Activated CD4-positive, alpha-beta T cell treated with anti-CD3 and anti-CD28 coated beads for 36 hours (primary cell): ENCODE data around the gene CEMIP2. TPM values are rescaled to one million over a fixed set of nuclear protein-coding genes. Genes with fewer than 3 reads are reported as not detected.

Experiments
- ATAC-seq: fragments of 200-7000 bp; cut with Tn5 transposase; one replicate; pipeline ENCODE4 v1.10.0; 2021; ENCODE audit warnings: mild to moderate bottlenecking, moderate library complexity
- CTCF ChIA-PET: fragments of 350-600 bp; sonication (Branson Sonifier 250); formaldehyde crosslinking; loops from one replicate; lab custom pipeline; 2021; ENCODE audit warnings: antibody characterized with exemption; lab: Charles Lee
- POLR2A ChIA-PET: fragments of 350-600 bp; sonication (Branson Sonifier 250); formaldehyde crosslinking; loops from one replicate; lab custom pipeline; 2021; ENCODE audit warnings: antibody characterized with exemption, inconsistent platforms; lab: Charles Lee
- DNase-seq: peaks from one replicate; pipeline ENCODE4 v3.0.0-alpha.2; 2020
- H3K27ac Mint-ChIP-seq: one replicate; pipeline ENCODE4 v1.8.0; 2021; ENCODE audit warnings: mixed read lengths
- H3K27me3 Mint-ChIP-seq: one replicate; pipeline ENCODE4 v1.8.0; 2021; ENCODE audit warnings: mixed read lengths
- H3K36me3 Mint-ChIP-seq: one replicate; pipeline ENCODE4 v1.8.0; 2021; ENCODE audit warnings: low read depth, mixed read lengths
- H3K4me1 Mint-ChIP-seq: one replicate; pipeline ENCODE4 v1.8.0; 2021; ENCODE audit warnings: mixed read lengths
- H3K4me3 Mint-ChIP-seq: one replicate; pipeline ENCODE4 v1.8.0; 2021; ENCODE audit warnings: mild to moderate bottlenecking, moderate library complexity, mixed read lengths
- H3K9me3 Mint-ChIP-seq: one replicate; pipeline ENCODE4 v1.8.0; 2021; ENCODE audit warnings: low read depth, mixed read lengths
- intact Hi-C, 2 experiments: fragments of 100-400 bp; cut with DNase I in 1 of 2; cut with micrococcal nuclease in 1 of 2; formaldehyde crosslinking; loops; one replicate each; pipeline versions ENCODE4 v1.14.2 to v1.15.1; 2022 to 2024; cut with DNase I, micrococcal nuclease
- total RNA-seq, 2 experiments: library from RNA; stranded (reverse); gene quantifications; one replicate each; pipeline ENCODE4 v1.2.3, GENCODE V29; 2021

Gene CEMIP2
- total RNA-seq, 2 experiments from 2014 or later: 34.1 to 41.0 TPM

DNA sequence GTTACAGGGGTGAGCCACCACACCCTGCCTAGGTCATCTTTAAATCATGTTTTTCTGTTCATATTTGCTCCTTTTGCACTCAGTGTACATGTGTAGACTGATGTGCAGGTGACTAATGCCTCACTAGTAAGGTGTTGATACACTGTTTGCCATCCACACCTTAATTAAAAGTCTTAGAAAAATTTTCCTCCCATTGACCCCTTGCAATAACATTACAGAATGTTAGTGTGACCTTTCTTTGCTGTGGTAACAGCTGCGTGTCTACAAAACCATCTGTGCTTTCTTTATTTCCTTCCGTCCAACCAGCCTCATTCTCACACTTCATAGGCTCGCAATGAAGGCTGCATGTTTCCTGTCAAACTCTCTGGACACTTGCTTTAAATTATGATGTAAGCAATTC lies 6.6 kb upstream of the CEMIP2 start:
- Mint-ChIP-seq H3K36me3 (no peaks in the 10 kb centered on the region), H3K4me1 (peaks cover 10% of the 10 kb centered on the region), H3K27me3 (no peaks in the 10 kb centered on the region), H3K27ac (no peak overlapping the region), H3K9me3 (no peaks in the 10 kb centered on the region), H3K4me3 (no peak overlapping the region)
- POLR2A ChIA-PET: no interaction called here
- CTCF ChIA-PET: no interaction called here
- intact Hi-C loops: no loop called here
- ATAC-seq: no peak
- DNase-seq: no peak

DNA sequence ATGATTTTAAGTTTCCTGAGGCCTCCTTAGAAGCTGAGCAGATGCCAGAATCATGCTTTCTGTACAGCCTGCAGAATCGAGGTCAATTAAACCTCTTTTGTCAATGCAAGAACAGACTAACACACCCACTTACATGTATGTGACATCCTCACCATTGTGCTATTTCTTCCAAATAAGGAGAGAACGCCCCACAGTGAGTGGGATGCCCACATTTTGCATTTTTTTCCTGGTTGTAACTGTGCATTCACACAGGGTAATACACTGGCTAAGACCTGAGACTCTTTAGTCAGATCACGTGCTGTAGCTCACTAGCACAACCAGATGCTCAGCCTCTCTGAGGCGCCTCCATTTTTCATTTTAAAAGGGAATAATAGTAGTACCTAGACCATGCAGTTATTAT lies 4.4 kb upstream of the CEMIP2 start:
- POLR2A ChIA-PET: no interaction called here
- H3K9me3 Mint-ChIP-seq: no peaks in the 10 kb centered on the region
- CTCF ChIA-PET: interaction anchor here (0.8 to 1.3 kb wide), 2 partner anchors 10 to 168 kb away, joined by 3 to 4 read pairs; no protein-coding TSS in a partner anchor
- DNase-seq (no peak), ATAC-seq (no peak)
- H3K27ac Mint-ChIP-seq: no peak overlapping the region
- peaks cover 12% of the 10 kb centered on the region for H3K4me1 Mint-ChIP-seq
- intact Hi-C loops: no loop called here
- H3K27me3 Mint-ChIP-seq: no peaks in the 10 kb centered on the region
- H3K4me3 Mint-ChIP-seq: no peak overlapping the region
- peaks cover 3% of the 10 kb centered on the region for H3K36me3 Mint-ChIP-seq

DNA sequence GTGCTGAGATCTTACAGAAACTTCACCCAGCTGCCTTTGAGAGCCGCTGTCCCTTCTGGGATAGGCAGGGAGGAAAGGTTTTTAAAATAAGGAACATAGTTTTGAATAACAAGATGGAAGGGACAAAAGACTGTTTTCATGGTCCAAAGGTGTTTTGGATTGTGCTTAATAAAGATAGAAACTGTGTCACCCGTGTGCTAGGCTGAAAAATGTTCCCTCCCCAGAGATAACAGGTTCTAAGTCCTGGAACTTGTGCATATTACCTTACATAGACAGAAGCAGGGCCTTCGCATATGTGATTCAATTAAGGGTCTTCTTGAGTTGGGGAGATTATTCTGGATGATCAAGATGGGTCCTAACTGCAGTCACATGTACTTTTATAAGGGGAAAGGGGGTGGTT lies 1.9 kb upstream of the CEMIP2 start:
- H3K36me3 Mint-ChIP-seq: peaks cover 13% of the 10 kb centered on the region
- peaks cover 30% of the 10 kb centered on the region for H3K4me1 Mint-ChIP-seq
- ChIA-PET POLR2A (interaction anchor here (2.7 kb wide), 1 partner anchor 12 kb away, joined by 16 read pairs; no protein-coding TSS in a partner anchor), CTCF (interaction anchor here (0.7 to 1.6 kb wide), 4 partner anchors 9 to 206 kb away, joined by 3 to 5 read pairs (median 3); no protein-coding TSS in a partner anchor)
- H3K9me3 Mint-ChIP-seq: no peaks in the 10 kb centered on the region
- intact Hi-C loops: no loop called here
- peak overlapping the region; percentile 84 for H3K4me3 Mint-ChIP-seq
- H3K27ac Mint-ChIP-seq: no peak overlapping the region
- H3K27me3 Mint-ChIP-seq: no peaks in the 10 kb centered on the region
- no peak for DNase-seq
- no peak for ATAC-seq

DNA sequence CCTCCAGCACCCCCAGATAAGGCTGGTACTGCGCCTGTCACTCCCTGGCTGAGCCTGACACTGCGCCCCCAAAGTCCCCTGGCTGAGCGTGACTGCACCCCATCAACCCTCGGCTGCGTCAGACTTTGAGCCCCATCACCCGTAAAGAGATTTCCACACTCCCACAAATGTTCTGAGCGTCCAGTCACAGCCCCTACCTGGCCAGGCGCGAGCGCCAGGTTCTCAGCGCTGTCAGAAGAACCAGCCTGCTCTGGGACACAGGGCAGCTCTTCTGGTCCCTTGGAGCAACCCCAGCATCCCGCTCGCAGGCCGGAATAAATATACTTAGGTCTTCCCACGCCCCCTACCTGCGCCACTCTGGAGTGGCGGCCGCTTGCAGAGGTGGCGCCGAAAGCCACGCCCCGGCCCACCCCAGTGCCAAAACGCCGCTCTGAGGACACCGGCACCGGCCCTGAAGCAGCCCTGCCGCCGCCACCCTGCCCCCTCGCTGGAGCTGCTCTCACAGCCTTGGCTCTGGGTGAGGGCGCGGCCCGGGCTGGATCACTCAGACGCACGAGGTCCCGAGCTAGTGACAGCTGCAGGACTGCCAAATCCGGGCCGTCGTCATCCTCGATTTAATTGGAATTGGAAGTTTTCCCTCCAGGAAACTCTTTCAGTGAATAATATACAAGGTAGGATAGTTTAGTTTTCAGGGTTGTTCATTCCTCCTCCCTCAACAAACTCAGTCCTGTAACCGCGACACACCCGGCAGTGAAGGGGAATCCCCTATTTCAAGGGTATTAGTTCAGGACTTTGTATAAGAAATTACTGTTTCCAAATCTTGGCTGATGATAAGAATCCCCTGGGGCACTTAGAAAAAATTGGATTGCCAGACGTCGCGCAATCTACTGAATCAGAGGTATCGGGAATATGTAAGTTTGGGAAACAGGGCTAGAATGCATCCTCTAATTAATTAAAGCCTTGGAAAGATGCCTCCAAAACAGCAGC lies 1.2 kb upstream of the CEMIP2 start:
- Mint-ChIP-seq H3K4me1 (peaks cover 34% of the 10 kb centered on the region), H3K27ac (peak overlapping the region; percentile 65), H3K36me3 (peaks cover 13% of the 10 kb centered on the region), H3K4me3 (peak overlapping the region; percentile 84), H3K9me3 (no peaks in the 10 kb centered on the region), H3K27me3 (no peaks in the 10 kb centered on the region)
- DNase-seq (peak; percentile 80), ATAC-seq (peak; percentile 22)
- ChIA-PET CTCF (interaction anchor here (0.7 to 3.5 kb wide), 12 partner anchors 8 to 485 kb away, joined by 3 to 12 read pairs (median 3); partner anchors contain the start of genes ABHD17B and C9orf85), POLR2A (interaction anchor here (1.1 to 2.7 kb wide), 2 partner anchors 12 to 49 kb away, joined by 5 to 16 read pairs; no protein-coding TSS in a partner anchor)
- intact Hi-C loops: loop anchor here (1.0 to 10.0 kb wide), 10 partner anchors 14 to 1507 kb away; partner anchors contain the start of genes ANXA1 (in 1 of the 2), KLF9 (in 1 of the 2), TMC1 (in 1 of the 2) and ZFAND5 (in 1 of the 2)

DNA sequence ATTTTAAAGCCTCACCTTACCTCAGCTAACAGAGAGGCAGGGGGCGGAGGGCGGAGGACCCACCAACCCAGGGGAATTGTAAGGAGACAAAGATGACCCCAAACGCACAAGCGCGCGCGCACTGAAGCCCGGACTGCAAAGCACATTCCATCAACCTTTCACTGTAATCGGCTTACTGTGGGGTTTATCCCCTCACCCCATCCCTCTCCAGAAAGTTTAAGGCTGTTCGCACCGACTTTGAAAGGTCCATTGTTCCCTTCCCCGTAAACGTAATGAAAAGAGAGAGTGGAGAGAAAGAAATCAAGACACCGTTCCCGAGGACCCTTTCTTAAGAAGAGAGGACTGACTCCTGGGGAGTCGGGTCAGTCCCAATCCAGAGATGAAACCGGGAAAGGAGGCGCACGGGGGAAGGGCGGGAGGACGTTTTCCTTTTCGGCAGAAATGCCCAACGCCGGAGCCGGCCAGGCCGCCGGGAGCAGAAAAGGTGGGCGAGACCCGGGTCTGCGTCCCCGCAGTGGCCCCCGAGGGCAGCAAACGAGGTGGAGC lies 464 bp downstream of the CEMIP2 start:
- POLR2A ChIA-PET: interaction anchor here (0.6 to 2.7 kb wide), 3 partner anchors 14 to 143 kb away, joined by 3 to 16 read pairs (median 10); partner anchors contain the start of genes ABHD17B and C9orf85
- H3K9me3 Mint-ChIP-seq: no peaks in the 10 kb centered on the region
- intact Hi-C loops: loop anchor here (1.0 to 10.0 kb wide), 10 partner anchors 13 to 1506 kb away; partner anchors contain the start of genes ABHD17B (in 1 of the 2), ANXA1 (in 1 of the 2), C9orf85 (in 1 of the 2) and KLF9 (in 1 of the 2)

DNA sequence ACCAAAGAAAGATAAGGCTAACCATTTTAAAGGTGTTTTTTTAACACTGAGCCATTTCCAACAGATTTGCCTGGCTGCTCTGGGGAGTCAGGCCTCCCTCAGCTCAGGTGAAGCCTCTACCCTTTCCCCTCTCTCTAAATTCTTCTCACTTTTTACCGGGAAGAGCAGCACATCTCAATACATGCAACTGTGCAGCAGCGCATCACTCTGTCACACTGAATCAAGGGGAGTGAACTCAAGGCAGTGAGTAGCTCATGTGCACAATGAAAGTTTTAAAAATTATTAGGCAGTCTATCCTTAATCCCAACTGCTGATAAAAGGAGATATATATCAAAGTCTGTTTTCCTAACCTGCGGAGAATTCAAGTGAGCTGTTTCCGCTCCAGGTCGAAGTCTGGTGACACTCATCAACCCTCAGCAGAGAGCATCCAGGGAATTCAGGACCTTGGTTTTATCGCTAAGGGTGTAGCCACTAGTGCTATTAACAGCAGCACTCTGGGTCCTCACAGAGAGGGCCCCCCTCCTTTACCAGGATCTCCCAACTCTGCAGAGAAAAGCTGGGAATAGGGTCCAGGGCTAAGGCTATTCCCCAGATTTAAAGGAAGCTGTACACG lies 1.0 kb downstream of the CEMIP2 start:
- Mint-ChIP-seq H3K4me3 (peak overlapping the region; percentile 94), H3K27me3 (no peaks in the 10 kb centered on the region), H3K4me1 (peaks cover 55% of the 10 kb centered on the region), H3K36me3 (peaks cover 17% of the 10 kb centered on the region), H3K27ac (peak overlapping the region; percentile 91), H3K9me3 (no peaks in the 10 kb centered on the region)
- DNase-seq (no peak), ATAC-seq (no peak)
- intact Hi-C loops: loop anchor here in 1 of 2 experiments (1.0 to 10.0 kb wide), 7 partner anchors 12 to 1505 kb away; partner anchors contain the start of genes ANXA1, KLF9, TMC1 and ZFAND5
- POLR2A ChIA-PET: interaction anchor here (1.0 to 2.7 kb wide), 6 partner anchors 11 to 144 kb away, joined by 3 to 16 read pairs (median 7); partner anchors contain the start of genes ABHD17B and C9orf85
- CTCF ChIA-PET: interaction anchor here (0.7 to 3.5 kb wide), 14 partner anchors 10 to 164 kb away, joined by 3 to 12 read pairs (median 4); no protein-coding TSS in a partner anchor

More for the DNA sequence above, 464 bp downstream of the CEMIP2 start:
- H3K4me1 Mint-ChIP-seq: peaks cover 50% of the 10 kb centered on the region
- peak overlapping the region; percentile 94 for H3K4me3 Mint-ChIP-seq
- no peak for ATAC-seq
- H3K36me3 Mint-ChIP-seq: peaks cover 17% of the 10 kb centered on the region
- no peaks in the 10 kb centered on the region for H3K27me3 Mint-ChIP-seq
- peak; percentile 41 for DNase-seq
- CTCF ChIA-PET: interaction anchor here (1.0 to 3.5 kb wide), 7 partner anchors 9 to 165 kb away, joined by 3 to 12 read pairs (median 5); no protein-coding TSS in a partner anchor
- peak overlapping the region; percentile 91 for H3K27ac Mint-ChIP-seq

DNA sequence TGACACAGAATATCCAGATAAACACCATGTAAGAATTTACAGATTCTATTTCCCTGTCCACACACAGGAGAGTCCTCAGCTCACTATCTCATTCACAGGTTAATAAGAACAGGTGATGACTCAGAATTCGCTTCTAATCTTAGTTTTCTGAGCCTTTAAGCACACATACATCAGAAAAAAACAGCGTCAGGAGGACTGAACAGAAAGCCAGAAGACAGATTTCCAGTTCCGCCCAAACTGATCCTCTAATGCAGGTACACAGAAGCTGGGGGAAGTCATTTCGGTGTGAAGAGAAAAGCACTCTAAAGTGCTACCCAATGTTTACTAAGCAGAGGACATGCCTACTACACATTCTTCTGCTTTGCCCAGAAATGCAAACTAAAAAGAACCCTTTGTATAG lies 1.6 kb downstream of the CEMIP2 start:
- intact Hi-C loops: loop anchor here in 1 of 2 experiments (1.0 to 10.0 kb wide), 7 partner anchors 11 to 1504 kb away; partner anchors contain the start of genes ANXA1, KLF9, TMC1 and ZFAND5
- peaks cover 61% of the 10 kb centered on the region for H3K4me1 Mint-ChIP-seq
- H3K27me3 Mint-ChIP-seq: no peaks in the 10 kb centered on the region
- POLR2A ChIA-PET: interaction anchor here (0.7 to 1.9 kb wide), 6 partner anchors 11 to 145 kb away, joined by 3 to 11 read pairs (median 4); partner anchors contain the start of genes ABHD17B and C9orf85
- peaks cover 21% of the 10 kb centered on the region for H3K36me3 Mint-ChIP-seq
- DNase-seq (peak; percentile 49), ATAC-seq (peak; percentile 40)
- H3K27ac Mint-ChIP-seq: peak overlapping the region; percentile 91
- H3K9me3 Mint-ChIP-seq: no peaks in the 10 kb centered on the region
- CTCF ChIA-PET: interaction anchor here (0.7 to 3.5 kb wide), 16 partner anchors 11 to 163 kb away, joined by 3 to 12 read pairs (median 4); no protein-coding TSS in a partner anchor
- peak overlapping the region; percentile 94 for H3K4me3 Mint-ChIP-seq

DNA sequence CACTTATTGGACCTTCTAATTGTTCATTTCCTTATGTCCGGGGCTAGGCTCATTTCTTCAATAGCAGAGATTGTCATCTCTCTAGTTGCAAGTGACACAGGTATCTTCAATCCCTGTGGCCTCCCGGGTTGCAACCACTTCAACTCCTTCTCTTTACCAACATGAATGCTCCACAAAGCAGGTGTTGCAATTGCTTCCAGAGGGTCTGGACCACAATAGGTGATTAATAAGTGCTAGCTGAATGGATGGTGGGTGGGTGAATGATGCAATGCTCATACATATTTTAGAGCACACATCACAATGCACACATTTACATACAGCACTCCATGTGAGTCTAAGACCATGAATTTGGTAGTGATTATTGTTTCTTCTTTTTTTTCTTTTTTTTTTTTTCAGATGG lies 2.6 kb downstream of the CEMIP2 start:
- DNase-seq: peak; percentile 48
- intact Hi-C loops: loop anchor here (2.0 to 10.0 kb wide), 8 partner anchors 17 to 1503 kb away; partner anchors contain the start of genes ANXA1 (in 1 of the 2), KLF9 (in 1 of the 2), TMC1 (in 1 of the 2) and ZFAND5 (in 1 of the 2)
- ATAC-seq: no peak
- H3K36me3 Mint-ChIP-seq: peaks cover 28% of the 10 kb centered on the region
- H3K9me3 Mint-ChIP-seq: no peaks in the 10 kb centered on the region
- peak overlapping the region; percentile 94 for H3K4me3 Mint-ChIP-seq
- ChIA-PET CTCF (interaction anchor here (0.7 to 3.5 kb wide), 6 partner anchors 14 to 161 kb away, joined by 3 to 12 read pairs (median 4); no protein-coding TSS in a partner anchor), POLR2A (interaction anchor here (0.5 to 1.9 kb wide), 3 partner anchors 17 to 145 kb away, joined by 3 to 11 read pairs (median 10); partner anchors contain the start of genes ABHD17B and C9orf85)
- H3K27ac Mint-ChIP-seq: peak overlapping the region; percentile 91
- H3K27me3 Mint-ChIP-seq: no peaks in the 10 kb centered on the region
- H3K4me1 Mint-ChIP-seq: peaks cover 71% of the 10 kb centered on the region

DNA sequence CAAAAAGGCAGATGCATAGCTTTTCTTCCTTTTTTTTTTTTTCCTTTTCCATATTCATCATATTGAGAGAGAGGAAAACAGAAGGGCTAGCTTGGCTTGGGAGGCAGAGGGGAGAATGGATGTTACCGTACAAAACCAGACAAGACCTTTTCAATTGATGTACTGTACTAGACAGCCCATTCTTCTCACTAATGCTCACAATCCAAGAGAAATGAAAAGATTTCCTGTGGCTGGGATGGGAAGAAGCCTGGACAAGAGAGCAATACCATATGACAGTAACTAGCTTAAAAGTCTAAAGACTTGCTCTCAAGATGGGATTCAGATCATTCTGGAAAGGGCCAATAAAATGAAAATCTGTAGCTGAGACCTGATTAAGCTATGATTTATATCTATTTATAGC lies 3.4 kb downstream of the CEMIP2 start:
- Mint-ChIP-seq H3K27ac (peak overlapping the region; percentile 72), H3K9me3 (no peaks in the 10 kb centered on the region), H3K4me3 (peak overlapping the region; percentile 94), H3K36me3 (peaks cover 28% of the 10 kb centered on the region), H3K4me1 (peaks cover 69% of the 10 kb centered on the region), H3K27me3 (no peaks in the 10 kb centered on the region)
- ATAC-seq (no peak), DNase-seq (no peak)
- ChIA-PET POLR2A (interaction anchor here (0.6 to 1.1 kb wide), 2 partner anchors 17 kb away, joined by 4 to 8 read pairs; no protein-coding TSS in a partner anchor), CTCF (interaction anchor here (0.6 to 0.9 kb wide), 2 partner anchors 49 to 80 kb away, joined by 3 read pairs; no protein-coding TSS in a partner anchor)
- intact Hi-C loops: loop anchor here (2.0 to 10.0 kb wide), 9 partner anchors 16 to 1503 kb away; partner anchors contain the start of genes ANXA1 (in 1 of the 2), KLF9 (in 1 of the 2), TMC1 (in 1 of the 2) and ZFAND5 (in 1 of the 2)
